ENCODE results near the gene PRDX3.

PRDX3 gene

GRCh38 chr10:119178372-119179119 lies at the start of gene PRDX3:
Gene PRDX3, minus strand, starts transcription at chr10:119178812. Its CDS starts 22 bp downstream, at chr10:119178790.
- DNase-seq (ENCODE audit: low read depth): peak; percentile 93

- no peak for DNase-seq (ENCODE audit: low read depth)
Measured at GRCh38 chr10:119227825-119228224, 49.2 kb upstream of the PRDX3 start.

- peak; percentile 46 for DNase-seq (ENCODE audit: low read depth)
Measured at GRCh38 chr10:119225083-119225658, 46.6 kb upstream of the PRDX3 start.

- DNase-seq (ENCODE audit: low read depth): no peak
Measured at GRCh38 chr10:119222966-119223386, 44.4 kb upstream of the PRDX3 start.

GRCh38 chr10:119222537-119222936 lies 43.9 kb upstream of the PRDX3 start:
- no peak for DNase-seq (ENCODE audit: low read depth)

- DNase-seq (ENCODE audit: low read depth): peak; percentile 28
Measured at GRCh38 chr10:119221666-119222065, 43.1 kb upstream of the PRDX3 start.

GRCh38 chr10:119221201-119221600 lies 42.6 kb upstream of the PRDX3 start:
- DNase-seq (ENCODE audit: low read depth): peak; percentile 70

GRCh38 chr10:119219871-119220270 lies 41.3 kb upstream of the PRDX3 start:
- peak; percentile 61 for DNase-seq (ENCODE audit: low read depth)

GRCh38 chr10:119217991-119218490 lies 39.4 kb upstream of the PRDX3 start:
- peak; percentile 59 for DNase-seq (ENCODE audit: low read depth)

- DNase-seq (ENCODE audit: low read depth): no peak
Measured at GRCh38 chr10:119217401-119217800, 38.8 kb upstream of the PRDX3 start.

GRCh38 chr10:119216127-119216526 lies 37.5 kb upstream of the PRDX3 start:
- DNase-seq (ENCODE audit: low read depth): no peak

GRCh38 chr10:119215371-119215770 lies 36.8 kb upstream of the PRDX3 start:
- DNase-seq (ENCODE audit: low read depth): no peak

- DNase-seq (ENCODE audit: low read depth): peak; percentile 56
Measured at GRCh38 chr10:119211625-119212441, 33.2 kb upstream of the PRDX3 start.

GRCh38 chr10:119211176-119211575 lies 32.6 kb upstream of the PRDX3 start:
- peak; percentile 94 for DNase-seq (ENCODE audit: low read depth)

GRCh38 chr10:119210633-119211032 lies 32.0 kb upstream of the PRDX3 start:
- DNase-seq (ENCODE audit: low read depth): no peak

GRCh38 chr10:119209736-119210355 lies 31.2 kb upstream of the PRDX3 start:
- peak; percentile 53 for DNase-seq (ENCODE audit: low read depth)

GRCh38 chr10:119209035-119209735 lies 30.6 kb upstream of the PRDX3 start:
- DNase-seq (ENCODE audit: low read depth): peak; percentile 68

- DNase-seq (ENCODE audit: low read depth): peak; percentile 67
Measured at GRCh38 chr10:119208553-119208940, 29.9 kb upstream of the PRDX3 start.

- DNase-seq (ENCODE audit: low read depth): peak; percentile 68
Measured at GRCh38 chr10:119207713-119208552, 29.3 kb upstream of the PRDX3 start.

GRCh38 chr10:119207366-119207666 lies 28.7 kb upstream of the PRDX3 start, which contains the start of gene GRK5:
Gene GRK5, plus strand, starts transcription at chr10:119207571. Its CDS starts 347 bp downstream, at chr10:119207918.
- DNase-seq (ENCODE audit: low read depth): peak; percentile 98

Data from EH (cell line).